Measurements from ENCODE around the gene CAV3.
"Not testable (repeated sequence)": the region's sequence is repeated elsewhere in the genome, so short reads cannot be mapped to it uniquely, and the experiment has no call there.

DNA sequence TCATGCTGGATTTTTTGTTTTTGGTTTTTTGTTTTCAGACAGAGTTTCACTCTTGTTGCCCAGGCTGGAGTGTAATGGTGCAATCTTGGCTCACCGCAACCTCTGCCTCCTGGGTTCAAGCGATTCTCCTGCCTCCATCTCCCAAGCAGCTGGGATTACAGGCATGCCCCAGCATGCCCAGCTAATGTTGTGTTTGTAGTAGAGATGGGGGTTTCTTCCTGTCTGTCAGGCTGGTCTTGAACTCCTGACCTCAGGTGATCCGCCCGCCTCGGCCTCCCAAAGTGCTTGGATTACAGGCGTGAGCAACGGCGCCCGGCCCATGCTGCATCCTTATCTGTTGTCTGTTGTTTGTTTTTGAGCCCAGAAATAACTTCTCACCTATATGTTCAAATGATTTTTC lies 42.3 kb upstream of the CAV3 start:
- not testable (repeated sequence) for TF ChIP-seq TAF1 (IDR thresholded peaks at IDR 0.05; ENCODE audit: low read depth, low read length); POLR2A (IDR thresholded peaks at IDR 0.05; ENCODE audit: low read depth, low read length); POLR2AphosphoS5 (IDR thresholded peaks at IDR 0.05; ENCODE audit: low read depth, low read length); POU2F2 (IDR thresholded peaks at IDR 0.05; ENCODE audit: low read depth, low read length); SPI1 (IDR thresholded peaks at IDR 0.05; ENCODE audit: low read depth, low read length); PAX5 (IDR thresholded peaks at IDR 0.05; ENCODE audit: insufficient read depth, low read length, severe bottlenecking)
